BE2C (cell line): ENCODE data around the gene MEG3.

Source experiments
- DNase-seq: peaks from one replicate; pipeline ENCODE4 v3.0.0-alpha.2; 2020
- H3K27me3 ChIP-seq: fragments of 250-450 bp; sonication (Bioruptor Pico); 2 replicates; pipeline ENCODE4 v1.5.1; 2020; ENCODE audit warnings: mild to moderate bottlenecking
- H3K36me3 ChIP-seq: fragments of 250-450 bp; sonication (Bioruptor Pico); 2 replicates; pipeline ENCODE4 v1.5.1; 2020; ENCODE audit warnings: mild to moderate bottlenecking
- H3K4me1 ChIP-seq: fragments of 250-450 bp; sonication (Bioruptor Pico); 2 replicates; pipeline ENCODE4 v1.5.1; 2020
- H3K4me3 ChIP-seq: 2 replicates; pipeline ENCODE4 v1.5.1; 2011; ENCODE audit warnings: low read depth, low read length
- H3K9me3 ChIP-seq: fragments of 250-450 bp; sonication (Bioruptor Pico); 2 replicates; pipeline ENCODE4 v1.5.1; 2020
- TF ChIP-seq, protein P1 (sequence below): IDR thresholded peaks from 2 replicates; pipeline ENCODE4 v1.5.1; 2012; ENCODE audit warnings: mild to moderate bottlenecking, low read depth, low read length

The MEG3 gene

DNA sequence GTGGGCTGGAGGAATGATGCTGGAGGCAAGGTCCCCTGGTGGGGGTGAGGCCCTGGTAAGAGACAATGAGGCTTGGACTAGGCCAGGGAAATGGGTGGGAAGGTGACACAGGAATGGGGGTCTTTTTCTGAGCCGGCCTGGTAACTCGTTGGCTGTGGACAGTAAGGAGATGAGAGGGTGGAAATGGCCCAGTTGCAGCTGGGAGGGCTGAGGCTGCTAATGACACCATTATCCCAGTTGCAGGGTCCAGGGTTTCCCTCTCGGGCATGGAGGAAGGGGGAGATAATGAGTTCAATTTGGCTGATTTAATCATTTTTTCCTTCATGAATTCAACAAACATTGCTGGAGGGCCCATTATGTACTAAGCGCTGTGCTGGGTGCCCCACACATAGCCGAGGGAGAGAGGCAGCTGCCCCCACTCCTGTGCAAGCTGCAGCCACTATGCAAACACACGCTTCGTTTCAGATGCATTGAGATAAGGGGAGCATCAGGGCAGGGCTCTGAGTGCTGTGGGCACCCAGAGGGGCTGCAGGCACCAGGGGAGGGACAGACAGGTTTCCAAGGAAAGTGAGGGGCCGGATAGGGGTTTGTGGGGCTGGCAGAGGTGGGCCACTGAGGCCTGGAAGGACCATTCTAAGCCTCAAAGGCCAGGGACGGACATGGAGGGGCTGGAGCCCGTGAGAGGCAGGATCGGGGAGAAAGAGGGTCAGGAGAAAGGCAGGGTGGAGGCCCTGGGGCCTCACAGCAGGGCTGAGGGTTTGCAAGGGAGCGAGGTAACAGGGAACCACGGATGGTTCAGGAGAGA is 43.2 kb upstream of the MEG3 start:
- DNase-seq, result peak; percentile 92
- Histone ChIP-seq H3K4me1 (peaks cover 60% of the 10 kb centered on the region), H3K4me3 (no peak overlapping the region), H3K9me3 (no peaks in the 10 kb centered on the region), H3K36me3 (no peaks in the 10 kb centered on the region), H3K27me3 (no peaks in the 10 kb centered on the region)
- TF ChIP-seq, protein P1, sequence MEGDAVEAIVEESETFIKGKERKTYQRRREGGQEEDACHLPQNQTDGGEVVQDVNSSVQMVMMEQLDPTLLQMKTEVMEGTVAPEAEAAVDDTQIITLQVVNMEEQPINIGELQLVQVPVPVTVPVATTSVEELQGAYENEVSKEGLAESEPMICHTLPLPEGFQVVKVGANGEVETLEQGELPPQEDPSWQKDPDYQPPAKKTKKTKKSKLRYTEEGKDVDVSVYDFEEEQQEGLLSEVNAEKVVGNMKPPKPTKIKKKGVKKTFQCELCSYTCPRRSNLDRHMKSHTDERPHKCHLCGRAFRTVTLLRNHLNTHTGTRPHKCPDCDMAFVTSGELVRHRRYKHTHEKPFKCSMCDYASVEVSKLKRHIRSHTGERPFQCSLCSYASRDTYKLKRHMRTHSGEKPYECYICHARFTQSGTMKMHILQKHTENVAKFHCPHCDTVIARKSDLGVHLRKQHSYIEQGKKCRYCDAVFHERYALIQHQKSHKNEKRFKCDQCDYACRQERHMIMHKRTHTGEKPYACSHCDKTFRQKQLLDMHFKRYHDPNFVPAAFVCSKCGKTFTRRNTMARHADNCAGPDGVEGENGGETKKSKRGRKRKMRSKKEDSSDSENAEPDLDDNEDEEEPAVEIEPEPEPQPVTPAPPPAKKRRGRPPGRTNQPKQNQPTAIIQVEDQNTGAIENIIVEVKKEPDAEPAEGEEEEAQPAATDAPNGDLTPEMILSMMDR, result no peak

DNA sequence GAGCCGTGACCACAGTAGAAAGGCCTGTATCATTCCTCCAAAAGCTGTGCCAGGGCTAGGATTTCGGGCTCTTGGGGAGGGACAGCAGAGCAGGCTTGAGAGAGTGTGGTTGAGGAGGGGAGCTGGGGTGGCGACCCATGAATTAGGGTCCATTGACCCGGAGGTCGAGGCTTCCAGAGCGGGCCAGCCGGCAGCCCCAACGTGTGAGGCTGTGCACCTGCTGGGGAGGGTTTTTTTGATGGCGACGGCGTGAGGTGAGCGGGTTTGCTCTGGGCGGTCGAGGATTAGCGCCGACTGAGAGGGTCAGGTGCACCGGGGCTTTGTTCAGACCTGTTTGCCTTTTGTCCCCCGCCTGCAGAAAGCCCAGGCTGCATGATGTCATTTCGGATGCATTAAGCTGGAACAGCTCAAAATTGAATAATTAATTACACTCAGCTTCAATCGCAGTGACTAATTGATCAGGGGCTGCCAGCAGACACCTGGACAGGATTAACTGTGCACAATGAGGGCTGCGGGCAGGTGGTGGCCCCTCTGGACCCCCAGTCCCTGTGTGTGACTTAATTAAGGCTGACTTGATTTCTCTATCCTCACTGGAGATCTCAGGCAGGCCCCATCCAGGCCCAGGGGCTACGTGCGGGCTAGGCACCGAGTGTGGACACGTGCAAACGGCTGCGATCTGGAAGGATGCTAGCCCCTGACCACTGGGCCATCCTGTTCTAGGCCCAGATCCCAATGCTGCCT is 42.1 kb upstream of the MEG3 start:
- no peak overlapping the region; the same call in 1 of the 2 replicates for H3K4me3 ChIP-seq
- TF ChIP-seq, protein P1, result no peak
- DNase-seq, result peak; percentile 92
- peaks cover 49% of the 10 kb centered on the region for H3K4me1 ChIP-seq
- no peaks in the 10 kb centered on the region for H3K27me3 ChIP-seq
- H3K9me3 ChIP-seq, result no peaks in the 10 kb centered on the region
- H3K36me3 ChIP-seq, result no peaks in the 10 kb centered on the region

DNA sequence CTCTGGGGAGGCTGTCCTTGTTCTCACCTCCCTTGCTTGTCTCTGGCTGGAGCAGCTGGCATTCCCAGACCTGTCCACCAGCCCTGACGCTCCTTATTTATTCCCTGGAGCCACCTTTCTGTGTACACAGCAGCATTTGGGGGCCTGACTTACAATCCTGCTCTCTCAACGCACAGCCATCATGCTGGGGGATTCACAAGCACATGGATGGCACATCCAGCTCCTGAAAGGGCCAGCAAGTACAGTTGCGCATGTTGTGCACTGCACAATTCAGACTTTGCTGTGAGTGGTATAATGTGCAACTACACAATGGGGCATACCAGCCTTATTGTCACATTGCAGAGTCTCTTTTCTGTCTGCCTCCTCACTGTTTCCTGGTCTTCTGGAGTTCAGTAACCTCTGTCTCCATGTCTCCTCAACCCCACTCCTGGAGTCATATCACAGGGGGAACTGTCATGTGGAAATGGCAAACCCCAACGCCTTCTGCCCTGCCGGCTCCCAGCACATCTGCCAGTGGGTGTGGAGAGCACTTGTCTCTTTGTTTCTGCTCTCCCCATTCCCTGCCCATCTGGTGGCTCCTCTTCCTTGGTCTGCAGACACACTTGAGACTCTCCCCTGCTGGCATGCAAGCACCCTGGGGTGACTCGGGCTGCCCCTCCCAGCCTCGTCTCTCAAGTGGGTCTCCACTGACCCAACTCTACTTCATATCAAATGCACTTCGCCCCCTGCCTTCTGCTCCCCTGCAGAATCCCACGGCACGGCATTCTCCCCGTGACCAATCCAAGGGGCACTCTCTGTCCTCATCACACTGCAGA is 41.2 kb upstream of the MEG3 start:
- H3K27me3 ChIP-seq, result no peaks in the 10 kb centered on the region
- no peaks in the 10 kb centered on the region for H3K9me3 ChIP-seq
- TF ChIP-seq, protein P1, result no peak
- DNase-seq, result peak; percentile 11
- no peak overlapping the region for H3K4me3 ChIP-seq
- H3K36me3 ChIP-seq, result no peaks in the 10 kb centered on the region
- H3K4me1 ChIP-seq, result peaks cover 46% of the 10 kb centered on the region

DNA sequence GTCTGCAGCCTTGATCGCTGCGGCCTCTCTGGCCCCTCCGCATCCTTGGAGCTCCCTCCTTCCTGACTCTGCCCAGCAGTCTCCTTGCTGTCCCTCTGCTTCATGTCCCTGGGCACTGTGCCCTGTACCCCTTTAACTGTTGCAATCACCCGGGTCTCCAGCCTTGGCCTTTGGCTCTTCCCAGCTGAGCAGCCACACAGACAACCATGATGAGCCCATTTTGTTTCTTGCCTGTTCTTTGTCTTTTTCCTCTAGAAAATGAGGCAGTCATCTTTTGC is 40.6 kb upstream of the MEG3 start:
- H3K36me3 ChIP-seq, result no peaks in the 10 kb centered on the region
- H3K4me3 ChIP-seq, result no peak overlapping the region
- DNase-seq, result peak; percentile 2
- peaks cover 46% of the 10 kb centered on the region for H3K4me1 ChIP-seq
- no peaks in the 10 kb centered on the region for H3K27me3 ChIP-seq
- no peaks in the 10 kb centered on the region for H3K9me3 ChIP-seq
- TF ChIP-seq, protein P1, result no peak

DNA sequence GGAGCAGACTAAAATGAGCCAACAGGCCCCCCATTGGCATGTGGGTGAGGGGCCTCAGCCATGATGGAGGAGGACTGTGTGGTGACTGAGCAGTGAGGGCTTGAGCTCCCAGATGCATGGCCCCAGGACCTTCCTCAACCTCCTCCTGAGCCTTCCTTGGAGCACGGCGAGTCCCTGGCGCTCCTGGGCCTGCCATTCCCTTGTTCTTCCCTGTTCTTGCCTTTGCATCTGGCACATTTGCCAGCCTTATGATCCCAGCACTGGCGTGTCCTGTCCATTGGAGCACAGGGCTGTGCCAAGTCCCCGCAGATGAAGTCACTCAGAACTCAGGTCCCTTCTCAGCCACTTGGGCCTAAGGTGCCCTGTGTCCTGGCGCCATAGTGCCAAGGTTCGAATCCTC is 40.3 kb upstream of the MEG3 start:
- no peaks in the 10 kb centered on the region for H3K9me3 ChIP-seq
- no peaks in the 10 kb centered on the region for H3K36me3 ChIP-seq
- DNase-seq, result peak; percentile 3
- peaks cover 48% of the 10 kb centered on the region for H3K4me1 ChIP-seq
- TF ChIP-seq, protein P1, result no peak
- no peak overlapping the region for H3K4me3 ChIP-seq
- H3K27me3 ChIP-seq, result no peaks in the 10 kb centered on the region

DNA sequence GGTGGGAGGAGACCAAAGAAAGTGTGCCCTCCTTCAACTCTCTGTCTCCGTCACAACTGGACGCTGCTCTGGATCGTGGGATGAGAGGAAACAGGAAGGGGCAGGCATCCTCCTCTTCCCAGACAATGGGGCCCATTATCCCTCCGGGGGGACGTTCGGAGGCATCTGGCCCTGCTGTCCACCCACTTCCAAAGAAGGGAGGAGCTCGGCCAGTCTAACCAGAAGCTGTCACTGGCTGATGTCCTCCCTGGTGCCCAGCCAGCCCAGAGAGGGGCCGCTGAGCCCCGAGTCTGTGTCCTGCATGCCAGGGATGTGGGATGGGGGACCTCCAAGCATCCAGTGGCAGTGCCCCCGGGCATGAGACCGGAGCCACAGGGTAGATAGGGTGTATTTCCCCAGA is 39.8 kb upstream of the MEG3 start:
- TF ChIP-seq, protein P1, result no peak
- no peaks in the 10 kb centered on the region for H3K36me3 ChIP-seq
- DNase-seq, result peak; percentile 5
- H3K4me3 ChIP-seq, result no peak overlapping the region
- no peaks in the 10 kb centered on the region for H3K27me3 ChIP-seq
- no peaks in the 10 kb centered on the region for H3K9me3 ChIP-seq
- peaks cover 45% of the 10 kb centered on the region for H3K4me1 ChIP-seq
